GM23338 (cell line): ENCODE measurements around the gene ARL15. TPM values are rescaled to one million over a fixed set of nuclear protein-coding genes. Genes with fewer than 3 reads are reported as not detected.

Source experiments
- ATAC-seq: fragments of 200-7000 bp; cut with Tn5 transposase; 3 replicates; pipeline ENCODE4 v1.9.1; 2020
- DNase-seq: peaks from one replicate; pipeline ENCODE4 v3.0.0-alpha.2; 2015; ENCODE audit warnings: low spot score
- H2AFZ ChIP-seq: fragments of 200-600 bp; sonication (generic); 2 replicates; pipeline ENCODE4 v1.8.0; 2016; ENCODE audit warnings: antibody characterized with exemption, mild to moderate bottlenecking, moderate library complexity
- H3F3A ChIP-seq: fragments of 200-600 bp; sonication (generic); replicated peaks from 2 replicates; pipeline ENCODE4 v1.8.0; 2017; ENCODE audit warnings: antibody characterized with exemption, mixed run types, low read depth
- H3K27ac ChIP-seq: fragments of 200-600 bp; sonication (generic); 2 replicates; pipeline ENCODE4 v1.6.1; 2016; ENCODE audit warnings: low read depth
- H3K27me3 ChIP-seq: fragments of 200-600 bp; sonication (generic); 2 replicates; pipeline ENCODE4 v1.8.0; 2016; ENCODE audit warnings: mild to moderate bottlenecking, mixed run types, moderate library complexity; ENCODE audit not compliant: insufficient read depth
- H3K36me3 ChIP-seq: fragments of 200-600 bp; sonication (generic); 2 replicates; pipeline ENCODE4 v1.8.0; 2016; ENCODE audit warnings: mild to moderate bottlenecking; ENCODE audit not compliant: insufficient read depth
- H3K4me1 ChIP-seq: fragments of 200-600 bp; sonication (generic); 2 replicates; pipeline ENCODE4 v1.8.0; 2016; ENCODE audit warnings: mild to moderate bottlenecking, moderate library complexity; ENCODE audit not compliant: insufficient read depth
- H3K4me2 ChIP-seq: fragments of 200-600 bp; sonication (generic); 2 replicates; pipeline ENCODE4 v1.7.1; 2017; ENCODE audit warnings: mixed run types
- H3K4me3 ChIP-seq: fragments of 200-600 bp; sonication (generic); 2 replicates; pipeline ENCODE4 v1.6.1; 2016; ENCODE audit warnings: mixed run types
- H3K79me2 ChIP-seq: fragments of 200-600 bp; sonication (generic); replicated peaks from 2 replicates; pipeline ENCODE4 v1.8.0; 2017; ENCODE audit warnings: mild to moderate bottlenecking; ENCODE audit not compliant: insufficient read depth
- H3K9me2 ChIP-seq: fragments of 200-600 bp; sonication (generic); 2 replicates; pipeline ENCODE4 v1.8.0; 2017; ENCODE audit not compliant: insufficient read depth
- H4K20me1 ChIP-seq: fragments of 200-600 bp; sonication (generic); replicated peaks from 2 replicates; pipeline ENCODE4 v1.8.0; 2017; ENCODE audit warnings: mild to moderate bottlenecking; ENCODE audit not compliant: insufficient read depth
- H3K27ac Mint-ChIP-seq: 2 replicates; pipeline ENCODE4 v1.8.0; 2020; ENCODE audit warnings: inconsistent platforms, mild to moderate bottlenecking, moderate library complexity, mixed read lengths
- H3K27me3 Mint-ChIP-seq: 3 replicates; pipeline ENCODE4 v1.8.0; 2022; ENCODE audit warnings: low read depth, mild to moderate bottlenecking, moderate library complexity, mixed read lengths, inconsistent platforms; ENCODE audit not compliant: insufficient read depth, poor library complexity
- H3K36me3 Mint-ChIP-seq: 3 replicates; pipeline ENCODE4 v1.8.0; 2021; ENCODE audit warnings: low read depth, mild to moderate bottlenecking, inconsistent platforms, moderate library complexity, mixed read lengths
- H3K4me1 Mint-ChIP-seq: 3 replicates; pipeline ENCODE4 v1.8.0; 2020; ENCODE audit warnings: mild to moderate bottlenecking, inconsistent platforms, mixed read lengths
- H3K4me3 Mint-ChIP-seq: 3 replicates; pipeline ENCODE4 v1.8.0; 2021; ENCODE audit warnings: moderate library complexity, mild to moderate bottlenecking, inconsistent platforms, mixed read lengths
- H3K9me3 Mint-ChIP-seq: 3 replicates; pipeline ENCODE4 v1.8.0; 2020; ENCODE audit warnings: moderate library complexity, mild to moderate bottlenecking, inconsistent platforms, mixed read lengths
- CREB1 ChIP-seq: fragments of 250-450 bp; sonication (Bioruptor Pico); IDR thresholded peaks from 2 replicates; pipeline ENCODE4 v1.5.0; 2020; ENCODE audit warnings: low read depth, mild to moderate bottlenecking, moderate library complexity
- CTCF ChIP-seq, 2 experiments: fragments of 200-600 bp in 1 of 2; sonication (generic) in 1 of 2; conservative IDR thresholded peaks; 2 replicates each; pipeline versions ENCODE4 v1.5.1 to v1.6.1; 2016 to 2017; ENCODE audit warnings: antibody characterized with exemption in 2 of 2, low read depth in 2 of 2, mild to moderate bottlenecking in 2 of 2, moderate library complexity in 1 of 2
- ETS1 ChIP-seq: IDR thresholded peaks from 2 replicates; pipeline ENCODE4 v1.6.1; 2016; ENCODE audit warnings: antibody characterized with exemption
- EZH2 ChIP-seq: fragments of 200-600 bp; sonication (generic); IDR thresholded peaks from one replicate; pipeline ENCODE4 v1.8.0; 2017; ENCODE audit warnings: antibody characterized with exemption, mild to moderate bottlenecking, low read depth; ENCODE audit not compliant: unreplicated experiment
- EZH2phosphoT487 ChIP-seq: fragments of 200-600 bp; sonication (generic); IDR thresholded peaks from one replicate; pipeline ENCODE4 v1.8.1; 2018; ENCODE audit warnings: antibody characterized with exemption; ENCODE audit not compliant: unreplicated experiment
- JUNB ChIP-seq: IDR thresholded peaks from one replicate; pipeline ENCODE4 v1.6.1; 2016; ENCODE audit warnings: antibody characterized with exemption; ENCODE audit not compliant: unreplicated experiment
- NANOG ChIP-seq: IDR thresholded peaks from 2 replicates; pipeline ENCODE4 v1.6.1; 2016; ENCODE audit warnings: antibody characterized with exemption, borderline replicate concordance
- POLR2AphosphoS5 ChIP-seq: IDR thresholded peaks from 2 replicates; pipeline ENCODE4 v1.6.1; 2016; ENCODE audit warnings: antibody characterized with exemption, low read depth
- STAT1 ChIP-seq: IDR thresholded peaks from one replicate; pipeline ENCODE4 v1.6.1; 2016; ENCODE audit warnings: antibody characterized with exemption; ENCODE audit not compliant: unreplicated experiment
- ZNF114 ChIP-seq: fragments of 250-450 bp; sonication (Bioruptor Pico); IDR thresholded peaks from 2 replicates; pipeline ENCODE4 v1.5.0; 2020; ENCODE audit warnings: mild to moderate bottlenecking, moderate library complexity
- ZNF331 ChIP-seq: fragments of 250-450 bp; sonication (Bioruptor Pico); IDR thresholded peaks from 2 replicates; pipeline ENCODE4 v1.5.0; 2020; ENCODE audit warnings: low read depth, mild to moderate bottlenecking, moderate library complexity
- ZNF462 ChIP-seq: fragments of 250-450 bp; sonication (Bioruptor Pico); IDR thresholded peaks from 2 replicates; pipeline ENCODE4 v1.5.0; 2020; ENCODE audit warnings: mild to moderate bottlenecking, moderate library complexity
- polyA plus RNA-seq: library from polyadenylated mRNA; unstranded; fragments of >200 nt; fragmentation: Nextera tagmentation; extraction: Ambion mirVana; gene quantifications from 2 replicates; pipeline ENCODE4 v1.2.1, GENCODE V29; 2016
- total RNA-seq: library from RNA; depleted of rRNA; stranded (reverse); fragments of >200 nt; shearing (Covaris generic); gene quantifications from 2 replicates; pipeline ENCODE4 v1.2.3, GENCODE V29; 2014
- TF ChIP-seq, protein P1 (sequence below): IDR thresholded peaks from one replicate; pipeline ENCODE4 v1.6.1; 2018; ENCODE audit warnings: antibody characterized with exemption; ENCODE audit not compliant: unreplicated experiment

Gene ARL15
- total and polyA plus RNA-seq, 2 experiments from 2014 or later: 13.0 to 54.0 TPM

- no peak overlapping the region for H3K27ac Mint-ChIP-seq
- no peak overlapping the region for H3K4me3 Mint-ChIP-seq
- no peaks in the 10 kb centered on the region for H3K9me2 ChIP-seq
- no peaks in the 10 kb centered on the region for H3F3A ChIP-seq
- peaks cover 3% of the 10 kb centered on the region; the same call in 1 of the 3 replicates for H3K36me3 Mint-ChIP-seq
- no peak overlapping the region for H3K27ac ChIP-seq
- TF ChIP-seq, protein P1, sequence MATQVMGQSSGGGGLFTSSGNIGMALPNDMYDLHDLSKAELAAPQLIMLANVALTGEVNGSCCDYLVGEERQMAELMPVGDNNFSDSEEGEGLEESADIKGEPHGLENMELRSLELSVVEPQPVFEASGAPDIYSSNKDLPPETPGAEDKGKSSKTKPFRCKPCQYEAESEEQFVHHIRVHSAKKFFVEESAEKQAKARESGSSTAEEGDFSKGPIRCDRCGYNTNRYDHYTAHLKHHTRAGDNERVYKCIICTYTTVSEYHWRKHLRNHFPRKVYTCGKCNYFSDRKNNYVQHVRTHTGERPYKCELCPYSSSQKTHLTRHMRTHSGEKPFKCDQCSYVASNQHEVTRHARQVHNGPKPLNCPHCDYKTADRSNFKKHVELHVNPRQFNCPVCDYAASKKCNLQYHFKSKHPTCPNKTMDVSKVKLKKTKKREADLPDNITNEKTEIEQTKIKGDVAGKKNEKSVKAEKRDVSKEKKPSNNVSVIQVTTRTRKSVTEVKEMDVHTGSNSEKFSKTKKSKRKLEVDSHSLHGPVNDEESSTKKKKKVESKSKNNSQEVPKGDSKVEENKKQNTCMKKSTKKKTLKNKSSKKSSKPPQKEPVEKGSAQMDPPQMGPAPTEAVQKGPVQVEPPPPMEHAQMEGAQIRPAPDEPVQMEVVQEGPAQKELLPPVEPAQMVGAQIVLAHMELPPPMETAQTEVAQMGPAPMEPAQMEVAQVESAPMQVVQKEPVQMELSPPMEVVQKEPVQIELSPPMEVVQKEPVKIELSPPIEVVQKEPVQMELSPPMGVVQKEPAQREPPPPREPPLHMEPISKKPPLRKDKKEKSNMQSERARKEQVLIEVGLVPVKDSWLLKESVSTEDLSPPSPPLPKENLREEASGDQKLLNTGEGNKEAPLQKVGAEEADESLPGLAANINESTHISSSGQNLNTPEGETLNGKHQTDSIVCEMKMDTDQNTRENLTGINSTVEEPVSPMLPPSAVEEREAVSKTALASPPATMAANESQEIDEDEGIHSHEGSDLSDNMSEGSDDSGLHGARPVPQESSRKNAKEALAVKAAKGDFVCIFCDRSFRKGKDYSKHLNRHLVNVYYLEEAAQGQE: no peak
- TF ChIP-seq CREB1 (CRISPR knock-in tag) (no peak), POLR2AphosphoS5 (no peak), EZH2phosphoT487 (no peak), CTCF (conservative IDR thresholded peaks at IDR 0.05; ENCODE audit: low read depth in 2 of 2) (no peak), NANOG (no peak), ETS1 (no peak), JUNB (no peak), ZNF114 (CRISPR knock-in tag) (no peak), ZNF462 (CRISPR knock-in tag) (no peak), EZH2 (no peak), STAT1 (no peak), ZNF331 (CRISPR knock-in tag) (no peak)
- H3K27me3 Mint-ChIP-seq: no peaks in the 10 kb centered on the region
- no peaks in the 10 kb centered on the region for H3K79me2 ChIP-seq
- no peak overlapping the region for H3K4me3 ChIP-seq
- peak overlapping the region; percentile 6; the same call in 1 of the 2 replicates for H3K4me2 ChIP-seq
- H3K9me3 Mint-ChIP-seq: no peaks in the 10 kb centered on the region
- ATAC-seq (no peak), DNase-seq (no peak)
- H3K36me3 ChIP-seq: no peaks in the 10 kb centered on the region
- peaks cover 45% of the 10 kb centered on the region for H3K4me1 Mint-ChIP-seq
- no peaks in the 10 kb centered on the region for H3K27me3 ChIP-seq
- no peaks in the 10 kb centered on the region for H4K20me1 ChIP-seq
- H2AFZ ChIP-seq: no peak overlapping the region
- H3K4me1 ChIP-seq: peaks cover 51% of the 10 kb centered on the region
Observed at GRCh38 chr5:53994148-53994547, 316.2 kb downstream of the ARL15 start.
